ENCODE data around the gene PROCA1.
"Not testable (repeated sequence)": the region's sequence is repeated elsewhere in the genome, so short reads cannot be mapped to it uniquely, and the experiment has no call there.

The PROCA1 gene

DNA sequence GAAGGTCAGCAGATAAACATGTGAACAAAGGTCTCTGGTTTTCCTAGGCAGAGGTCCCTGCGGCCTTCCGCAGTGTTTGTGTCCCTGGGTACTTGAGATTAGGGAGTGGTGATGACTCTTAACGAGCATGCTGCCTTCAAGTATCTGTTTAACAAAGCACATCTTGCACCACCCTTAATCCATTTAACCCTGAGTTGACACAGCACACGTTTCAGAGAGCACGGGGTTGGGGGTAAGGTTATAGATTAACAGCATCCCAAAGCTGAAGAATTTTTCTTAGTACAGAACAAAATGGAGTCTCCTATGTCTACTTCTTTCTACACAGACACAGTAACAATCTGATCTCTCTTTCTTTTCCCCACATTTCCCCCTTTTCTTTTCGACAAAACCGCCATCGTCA, 53.3 kb downstream of the PROCA1 start:
- not testable (repeated sequence) for DNase-seq (ENCODE audit: low read depth); H3K4me3 ChIP-seq (ENCODE audit: low read length)

DNA sequence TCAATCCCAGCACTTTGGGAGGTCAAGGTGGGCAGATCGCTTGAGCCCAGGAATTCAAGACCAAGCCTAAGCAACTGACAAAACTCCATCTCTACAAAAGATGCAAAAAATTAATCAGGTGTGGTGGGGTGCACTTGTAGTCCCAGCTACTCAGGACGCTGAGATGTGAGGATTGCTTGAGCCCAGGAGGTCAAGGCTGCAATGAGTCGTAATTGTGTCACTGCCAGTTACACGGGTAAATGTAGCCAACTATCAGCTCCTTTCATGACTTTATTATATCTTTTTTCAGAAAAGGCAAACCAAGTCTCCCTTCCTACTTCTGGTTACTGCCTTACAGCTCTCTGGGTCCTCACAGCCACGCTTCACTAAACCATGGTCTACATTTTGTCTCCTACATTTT, 53.9 kb downstream of the PROCA1 start:
- TF ChIP-seq, protein P1, sequence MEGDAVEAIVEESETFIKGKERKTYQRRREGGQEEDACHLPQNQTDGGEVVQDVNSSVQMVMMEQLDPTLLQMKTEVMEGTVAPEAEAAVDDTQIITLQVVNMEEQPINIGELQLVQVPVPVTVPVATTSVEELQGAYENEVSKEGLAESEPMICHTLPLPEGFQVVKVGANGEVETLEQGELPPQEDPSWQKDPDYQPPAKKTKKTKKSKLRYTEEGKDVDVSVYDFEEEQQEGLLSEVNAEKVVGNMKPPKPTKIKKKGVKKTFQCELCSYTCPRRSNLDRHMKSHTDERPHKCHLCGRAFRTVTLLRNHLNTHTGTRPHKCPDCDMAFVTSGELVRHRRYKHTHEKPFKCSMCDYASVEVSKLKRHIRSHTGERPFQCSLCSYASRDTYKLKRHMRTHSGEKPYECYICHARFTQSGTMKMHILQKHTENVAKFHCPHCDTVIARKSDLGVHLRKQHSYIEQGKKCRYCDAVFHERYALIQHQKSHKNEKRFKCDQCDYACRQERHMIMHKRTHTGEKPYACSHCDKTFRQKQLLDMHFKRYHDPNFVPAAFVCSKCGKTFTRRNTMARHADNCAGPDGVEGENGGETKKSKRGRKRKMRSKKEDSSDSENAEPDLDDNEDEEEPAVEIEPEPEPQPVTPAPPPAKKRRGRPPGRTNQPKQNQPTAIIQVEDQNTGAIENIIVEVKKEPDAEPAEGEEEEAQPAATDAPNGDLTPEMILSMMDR (conservative IDR thresholded peaks at IDR 0.05; ENCODE audit: low read depth, low read length), result no peak
- DNase-seq (ENCODE audit: low read depth), result no peak
- no peak overlapping the region for H3K4me3 ChIP-seq (ENCODE audit: low read length)

DNA sequence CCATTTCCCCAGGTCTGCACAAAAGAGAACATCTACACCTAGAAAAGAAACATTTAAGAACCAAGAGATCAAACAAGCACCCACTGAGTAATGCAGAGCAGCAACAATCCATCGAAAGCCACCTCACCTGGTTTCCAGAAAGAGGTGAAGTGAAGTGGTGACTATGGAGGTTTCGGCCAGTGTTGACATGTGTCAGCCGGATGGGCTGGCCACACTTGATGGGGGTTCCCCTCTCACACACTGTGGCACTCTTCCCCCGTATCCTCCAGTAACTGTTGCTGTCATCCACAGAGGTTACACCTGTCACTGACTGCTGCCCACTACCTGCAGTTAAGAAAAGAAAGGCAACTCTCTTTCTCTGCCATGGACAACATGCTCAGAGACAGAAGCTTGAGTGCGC, 56.5 kb downstream of the PROCA1 start:
- TF ChIP-seq, protein P1 (conservative IDR thresholded peaks at IDR 0.05; ENCODE audit: low read depth, low read length), result no peak
- no peak for DNase-seq (ENCODE audit: low read depth)
- no peak overlapping the region for H3K4me3 ChIP-seq (ENCODE audit: low read length)

All from retinal pigment epithelial cell (primary cell).